Measurements from ENCODE around the gene OSGEP.

The OSGEP gene

GRCh38 chr14:20478894-20479293 lies 24.3 kb upstream of the OSGEP start:
- DNase-seq = no peak
- no peak overlapping the region for H3K9ac ChIP-seq (ENCODE audit: low read length)
- H2BK15ac ChIP-seq (replicated peaks; ENCODE audit: low read depth) = no peak overlapping the region
- H3K4me1 ChIP-seq (ENCODE audit: control insufficient read depth, low read depth, low read length) = no peaks in the 10 kb centered on the region
- H3K27me3 ChIP-seq (ENCODE audit: insufficient read depth, low read length, poor library complexity) = no peaks in the 10 kb centered on the region
- H2BK120ac ChIP-seq (ENCODE audit: low read depth, low read length) = no peak overlapping the region
- no peak overlapping the region for H3K18ac ChIP-seq (ENCODE audit: low read length)
- no peak overlapping the region for H3K4me2 ChIP-seq (ENCODE audit: low read length)
- no peak overlapping the region for H3K4me3 ChIP-seq (ENCODE audit: low read length)
- WGBS (ENCODE audit: extremely low coverage, insufficient coverage, low lambda C conversion rate) = no CpG with 5 or more reads among the region's 2 CpGs
- H4K5ac ChIP-seq (ENCODE audit: low read length) = no peak overlapping the region
- no peak overlapping the region for H3K56ac ChIP-seq (ENCODE audit: low read length)
- no peak overlapping the region for H3K4ac ChIP-seq (ENCODE audit: low read depth, low read length)
- H3K27ac ChIP-seq (ENCODE audit: low read depth, low read length) = no peak overlapping the region
- H4K8ac ChIP-seq (ENCODE audit: low read depth, low read length) = no peak overlapping the region
- H3K79me1 ChIP-seq (ENCODE audit: low read length) = peaks cover 4% of the 10 kb centered on the region
- H3K79me2 ChIP-seq (ENCODE audit: control insufficient read depth, insufficient read depth, low read length) = no peaks in the 10 kb centered on the region
- H2BK5ac ChIP-seq (ENCODE audit: low read length) = no peak overlapping the region
- H3K23ac ChIP-seq (ENCODE audit: low read length) = no peak overlapping the region
- H2AK5ac ChIP-seq (ENCODE audit: low read length) = no peak overlapping the region
- peaks cover 17% of the 10 kb centered on the region for H3K36me3 ChIP-seq (ENCODE audit: control insufficient read depth, insufficient read depth, low read length)

GRCh38 chr14:20477211-20477876 lies 22.7 kb upstream of the OSGEP start:
- Histone ChIP-seq H3K23ac (ENCODE audit: low read length) (no peak overlapping the region), H2AK5ac (ENCODE audit: low read length) (no peak overlapping the region), H3K27ac (ENCODE audit: low read depth, low read length) (no peak overlapping the region), H3K36me3 (ENCODE audit: control insufficient read depth, insufficient read depth, low read length) (peaks cover 19% of the 10 kb centered on the region), H3K4me1 (ENCODE audit: control insufficient read depth, low read depth, low read length) (no peaks in the 10 kb centered on the region), H3K4ac (ENCODE audit: low read depth, low read length) (no peak overlapping the region), H3K4me2 (ENCODE audit: low read length) (no peak overlapping the region), H3K18ac (ENCODE audit: low read length) (no peak overlapping the region), H3K79me2 (ENCODE audit: control insufficient read depth, insufficient read depth, low read length) (peaks cover 2% of the 10 kb centered on the region), H3K4me3 (ENCODE audit: low read length) (no peak overlapping the region), H2BK15ac (replicated peaks; ENCODE audit: low read depth) (no peak overlapping the region), H2BK5ac (ENCODE audit: low read length) (no peak overlapping the region), H4K8ac (ENCODE audit: low read depth, low read length) (no peak overlapping the region), H3K27me3 (ENCODE audit: insufficient read depth, low read length, poor library complexity) (no peaks in the 10 kb centered on the region), H2BK120ac (ENCODE audit: low read depth, low read length) (no peak overlapping the region), H4K5ac (ENCODE audit: low read length) (no peak overlapping the region), H3K56ac (ENCODE audit: low read length) (no peak overlapping the region), H3K9ac (ENCODE audit: low read length) (no peak overlapping the region), H3K79me1 (ENCODE audit: low read length) (peaks cover 7% of the 10 kb centered on the region)
- peak; percentile 65 for DNase-seq
- whole genome bisulfite sequencing (ENCODE audit: extremely low coverage, insufficient coverage, low lambda C conversion rate) = no CpG with 5 or more reads among the region's 1 CpG

GRCh38 chr14:20476776-20477175 lies 22.2 kb upstream of the OSGEP start:
- Histone ChIP-seq H3K23ac (ENCODE audit: low read length) (no peak overlapping the region), H3K27me3 (ENCODE audit: insufficient read depth, low read length, poor library complexity) (no peaks in the 10 kb centered on the region), H3K27ac (ENCODE audit: low read depth, low read length) (no peak overlapping the region), H3K56ac (ENCODE audit: low read length) (no peak overlapping the region), H3K4me3 (ENCODE audit: low read length) (no peak overlapping the region), H3K79me2 (ENCODE audit: control insufficient read depth, insufficient read depth, low read length) (peaks cover 8% of the 10 kb centered on the region), H2BK120ac (ENCODE audit: low read depth, low read length) (no peak overlapping the region), H3K9ac (ENCODE audit: low read length) (no peak overlapping the region), H2BK15ac (replicated peaks; ENCODE audit: low read depth) (no peak overlapping the region), H2AK5ac (ENCODE audit: low read length) (no peak overlapping the region), H3K4me1 (ENCODE audit: control insufficient read depth, low read depth, low read length) (peaks cover under 1% of the 10 kb centered on the region), H3K4me2 (ENCODE audit: low read length) (no peak overlapping the region), H3K36me3 (ENCODE audit: control insufficient read depth, insufficient read depth, low read length) (peaks cover 22% of the 10 kb centered on the region), H4K8ac (ENCODE audit: low read depth, low read length) (no peak overlapping the region), H3K79me1 (ENCODE audit: low read length) (peaks cover 12% of the 10 kb centered on the region), H3K4ac (ENCODE audit: low read depth, low read length) (no peak overlapping the region), H3K18ac (ENCODE audit: low read length) (no peak overlapping the region), H4K5ac (ENCODE audit: low read length) (no peak overlapping the region), H2BK5ac (ENCODE audit: low read length) (no peak overlapping the region)
- no peak for DNase-seq
- no CpG with 5 or more reads among the region's 5 CpGs for WGBS (ENCODE audit: extremely low coverage, insufficient coverage, low lambda C conversion rate)

- Histone ChIP-seq H3K4ac (ENCODE audit: low read depth, low read length) (no peak overlapping the region), H3K56ac (ENCODE audit: low read length) (no peak overlapping the region), H3K79me2 (ENCODE audit: control insufficient read depth, insufficient read depth, low read length) (peaks cover 32% of the 10 kb centered on the region), H3K27me3 (ENCODE audit: insufficient read depth, low read length, poor library complexity) (no peaks in the 10 kb centered on the region), H3K4me3 (ENCODE audit: low read length) (no peak overlapping the region), H3K9ac (ENCODE audit: low read length) (no peak overlapping the region), H3K36me3 (ENCODE audit: control insufficient read depth, insufficient read depth, low read length) (peaks cover 22% of the 10 kb centered on the region), H3K79me1 (ENCODE audit: low read length) (peaks cover 17% of the 10 kb centered on the region), H3K4me2 (ENCODE audit: low read length) (no peak overlapping the region), H4K5ac (ENCODE audit: low read length) (no peak overlapping the region), H2AK5ac (ENCODE audit: low read length) (no peak overlapping the region), H3K4me1 (ENCODE audit: control insufficient read depth, low read depth, low read length) (peaks cover 7% of the 10 kb centered on the region), H2BK15ac (replicated peaks; ENCODE audit: low read depth) (no peak overlapping the region), H2BK5ac (ENCODE audit: low read length) (no peak overlapping the region), H3K23ac (ENCODE audit: low read length) (no peak overlapping the region), H3K27ac (ENCODE audit: low read depth, low read length) (no peak overlapping the region), H4K8ac (ENCODE audit: low read depth, low read length) (no peak overlapping the region), H2BK120ac (ENCODE audit: low read depth, low read length) (no peak overlapping the region), H3K18ac (ENCODE audit: low read length) (no peak overlapping the region)
- no peak for DNase-seq
- WGBS (ENCODE audit: extremely low coverage, insufficient coverage, low lambda C conversion rate) = no CpG with 5 or more reads among the region's 2 CpGs
These were observed 18.0 kb upstream of the OSGEP start for GRCh38 chr14:20472536-20473169.

GRCh38 chr14:20470603-20470901 lies 15.9 kb upstream of the OSGEP start:
- Histone ChIP-seq H3K27ac (ENCODE audit: low read depth, low read length) (peak overlapping the region; percentile 62), H3K4me3 (ENCODE audit: low read length) (peak overlapping the region; percentile 60), H3K79me1 (ENCODE audit: low read length) (peaks cover 14% of the 10 kb centered on the region), H2BK5ac (ENCODE audit: low read length) (peak overlapping the region; percentile 68), H3K4me1 (ENCODE audit: control insufficient read depth, low read depth, low read length) (peaks cover 7% of the 10 kb centered on the region), H3K4ac (ENCODE audit: low read depth, low read length) (no peak overlapping the region), H3K18ac (ENCODE audit: low read length) (no peak overlapping the region), H3K36me3 (ENCODE audit: control insufficient read depth, insufficient read depth, low read length) (peaks cover 12% of the 10 kb centered on the region), H2BK120ac (ENCODE audit: low read depth, low read length) (no peak overlapping the region), H3K56ac (ENCODE audit: low read length) (peak overlapping the region; percentile 89), H3K79me2 (ENCODE audit: control insufficient read depth, insufficient read depth, low read length) (peaks cover 32% of the 10 kb centered on the region), H3K4me2 (ENCODE audit: low read length) (peak overlapping the region; percentile 99), H3K9ac (ENCODE audit: low read length) (peak overlapping the region; percentile 80), H2AK5ac (ENCODE audit: low read length) (peak overlapping the region; percentile 71), H3K23ac (ENCODE audit: low read length) (no peak overlapping the region), H3K27me3 (ENCODE audit: insufficient read depth, low read length, poor library complexity) (no peaks in the 10 kb centered on the region), H2BK15ac (replicated peaks; ENCODE audit: low read depth) (no peak overlapping the region), H4K5ac (ENCODE audit: low read length) (peak overlapping the region; percentile 74), H4K8ac (ENCODE audit: low read depth, low read length) (no peak overlapping the region)
- no CpG with 5 or more reads among the region's 2 CpGs for WGBS (ENCODE audit: extremely low coverage, insufficient coverage, low lambda C conversion rate)
- no peak for DNase-seq
